Common myeloid progenitor, CD34-positive (primary cell): ENCODE data around the gene SH3TC1.

Experiments used
- CTCF ChIA-PET: fragments of 350-600 bp; sonication (Branson Sonifier 250); formaldehyde crosslinking; loops from one replicate; lab custom pipeline; 2021; ENCODE audit warnings: antibody characterized with exemption; lab: Charles Lee
- POLR2A ChIA-PET: fragments of 350-600 bp; sonication (Branson Sonifier 250); formaldehyde crosslinking; loops from one replicate; lab custom pipeline; 2021; ENCODE audit warnings: antibody characterized with exemption; lab: Charles Lee
- DNase-seq, 3 donors: peaks; one replicate each; pipeline versions ENCODE4 v3.0.0 to v3.0.0-alpha.2; 2013
- H3K27ac ChIP-seq, 2 experiments: 1 replicate in 1 of 2; 2 replicates in 1 of 2; pipeline ENCODE4 v1.7.0; 2013; ENCODE audit warnings: inconsistent platforms in 2 of 2, low read length in 2 of 2, mild to moderate bottlenecking in 2 of 2, low read depth in 1 of 2, moderate library complexity in 1 of 2; ENCODE audit not compliant: severe bottlenecking in 2 of 2, insufficient read depth in 1 of 2, poor library complexity in 1 of 2
- H3K27me3 ChIP-seq, 5 experiments: replicated peaks in 2 of 5; 1 replicate in 3 of 5; 2 replicates in 2 of 5; pipeline versions ENCODE4 v1.6.1 to v1.7.0; 2013; ENCODE audit warnings: low read length in 4 of 5, mild to moderate bottlenecking in 2 of 5, moderate library complexity in 2 of 5, inconsistent platforms in 1 of 5; ENCODE audit not compliant: insufficient read depth in 5 of 5, control insufficient read depth in 4 of 5
- H3K36me3 ChIP-seq, 4 experiments: 1 replicate in 2 of 4; 2 replicates in 2 of 4; pipeline versions ENCODE4 v1.6.1 to v1.7.0; 2013; ENCODE audit warnings: low read length in 3 of 4, control low read depth in 1 of 4, mild to moderate bottlenecking in 1 of 4; ENCODE audit not compliant: control insufficient read depth in 4 of 4, insufficient read depth in 4 of 4
- H3K4me1 ChIP-seq, 4 experiments: 1 replicate in 3 of 4; 2 replicates in 1 of 4; pipeline versions ENCODE4 v1.6.1 to v1.7.1; 2013; ENCODE audit warnings: low read length in 3 of 4, mild to moderate bottlenecking in 3 of 4, control low read depth in 1 of 4, inconsistent platforms in 1 of 4, moderate library complexity in 1 of 4; ENCODE audit not compliant: control insufficient read depth in 4 of 4, insufficient read depth in 4 of 4; ENCODE audit errors: control extremely low read depth in 1 of 4
- H3K4me3 ChIP-seq, 7 experiments: 1 replicate in 4 of 7; 2 replicates in 3 of 7; pipeline versions ENCODE4 v1.5.1 to v1.7.0; 2013; ENCODE audit warnings: mild to moderate bottlenecking in 7 of 7, low read length in 6 of 7, moderate library complexity in 6 of 7, inconsistent platforms in 2 of 7, low read depth in 2 of 7, control low read depth in 1 of 7; ENCODE audit not compliant: insufficient read depth in 4 of 7, control insufficient read depth in 1 of 7; ENCODE audit errors: extremely low read depth in 1 of 7
- H3K9me3 ChIP-seq, 5 experiments: 1 replicate in 4 of 5; 2 replicates in 1 of 5; pipeline versions ENCODE4 v1.6.1 to v1.7.1; 2013; ENCODE audit warnings: low read length in 4 of 5, mild to moderate bottlenecking in 2 of 5, inconsistent platforms in 1 of 5, low read depth in 1 of 5, moderate library complexity in 1 of 5; ENCODE audit not compliant: control insufficient read depth in 4 of 5, insufficient read depth in 2 of 5; ENCODE audit errors: control extremely low read depth in 1 of 5
- WGBS: methylation state at CpG from one replicate; pipeline ENCODE4 v1.1.5; 2013; ENCODE audit not compliant: insufficient coverage; 5-methylcytosine and 5-hydroxymethylcytosine counted together

Gene SH3TC1

GRCh38 chr4:8231551-8232049, 32.5 kb downstream of the SH3TC1 start:
- H3K9me3 ChIP-seq: no peaks in the 10 kb centered on the region
- no peak for DNase-seq
- ChIA-PET CTCF (interaction anchor here (0.8 to 0.9 kb wide), 2 partner anchors 9 to 38 kb away, joined by 3 read pairs; partner anchors contain the start of gene HTRA3), POLR2A (interaction anchor here (1.7 kb wide), 1 partner anchor 46 kb away, joined by 3 read pairs; no protein-coding TSS in a partner anchor)
- peaks cover 3 to 79% (median 41%) of the 10 kb centered on the region in 4 experiments for H3K36me3 ChIP-seq
- H3K27ac ChIP-seq: no peak overlapping the region
- WGBS: 94% methylated on average over 15 of the region's 21 CpGs
- H3K27me3 ChIP-seq: no peaks in the 10 kb centered on the region
- H3K4me3 ChIP-seq: no peak overlapping the region
- H3K4me1 ChIP-seq: peaks cover 0 to 32% (median 31%) of the 10 kb centered on the region in 4 experiments

DNA sequence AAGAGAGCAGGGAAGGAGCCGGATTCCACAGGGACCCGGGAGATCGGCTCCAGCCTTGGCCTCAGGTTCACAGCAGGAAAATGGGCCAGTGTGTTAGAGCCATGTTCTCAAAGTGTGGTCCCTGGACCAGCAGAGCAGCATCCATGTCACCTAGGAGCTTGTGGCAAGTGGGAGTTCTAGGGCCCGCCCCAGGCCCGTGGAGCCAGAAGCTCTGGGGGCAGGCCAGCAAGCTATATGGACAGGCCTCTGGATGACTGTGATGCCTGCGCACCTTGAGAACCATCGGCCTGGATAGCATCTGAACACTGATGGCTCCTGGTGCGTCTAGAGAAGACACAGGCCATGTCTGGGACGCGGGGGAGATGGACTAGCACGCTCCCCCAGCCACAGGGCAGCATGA, 33.7 kb downstream of the SH3TC1 start:
- peaks cover 3 to 79% (median 46%) of the 10 kb centered on the region in 4 experiments for H3K36me3 ChIP-seq
- H3K27me3 ChIP-seq: no peaks in the 10 kb centered on the region
- over 99% methylated on average over 11 of the region's 11 CpGs for WGBS

GRCh38 chr4:8233672-8234484, 34.8 kb downstream of the SH3TC1 start:
- Histone ChIP-seq H3K27ac (no peak overlapping the region), H3K4me1 (peaks cover 0 to 9% (median 9%) of the 10 kb centered on the region in 4 experiments), H3K36me3 (peaks cover 3 to 79% (median 52%) of the 10 kb centered on the region in 4 experiments), H3K27me3 (no peaks in the 10 kb centered on the region), H3K4me3 (no peak overlapping the region), H3K9me3 (no peaks in the 10 kb centered on the region)
- POLR2A ChIA-PET: no interaction called here
- CTCF ChIA-PET: interaction anchor here (3.1 kb wide), 1 partner anchor 57 kb away, joined by 17 read pairs; no protein-coding TSS in a partner anchor
- no peak for DNase-seq
- 100% methylated on average over 4 of the region's 4 CpGs for whole genome bisulfite sequencing

More for the DNA sequence above, 33.7 kb downstream of the SH3TC1 start:
- Histone ChIP-seq H3K4me1 (peaks cover 0 to 20% (median 20%) of the 10 kb centered on the region in 4 experiments), H3K9me3 (no peaks in the 10 kb centered on the region), H3K27ac (no peak overlapping the region), H3K4me3 (no peak overlapping the region)
- ChIA-PET POLR2A (no interaction called here), CTCF (interaction anchor here (1.1 to 1.2 kb wide), 2 partner anchors 34 to 170 kb away, joined by 3 read pairs; partner anchors contain the start of gene SH3TC1)
- no peak for DNase-seq

DNA sequence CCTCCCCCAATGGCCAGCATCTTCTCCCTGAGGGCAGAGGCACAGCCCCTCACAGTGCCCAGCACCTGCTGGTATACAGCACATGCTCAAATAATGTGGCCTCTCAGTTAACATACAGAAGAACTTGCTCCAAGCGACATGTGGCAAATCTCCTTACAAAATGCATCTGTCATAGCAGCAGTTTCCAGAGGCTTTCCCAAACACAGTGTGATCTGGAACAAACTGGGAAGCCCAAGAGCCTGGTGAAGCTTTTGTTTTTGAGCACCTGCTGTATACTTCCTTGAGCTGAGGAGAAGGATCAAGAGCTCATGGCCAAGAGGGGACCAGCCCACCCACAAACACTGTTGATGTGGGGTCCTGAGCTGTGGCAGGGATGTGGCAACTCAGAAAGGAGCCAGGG, 35.6 kb downstream of the SH3TC1 start:
- WGBS: 100% methylated on average over 1 of the region's 1 CpG
- Histone ChIP-seq H3K27ac (no peak overlapping the region), H3K4me3 (no peak overlapping the region), H3K27me3 (no peaks in the 10 kb centered on the region), H3K36me3 (peaks cover 3 to 86% (median 58%) of the 10 kb centered on the region in 4 experiments), H3K9me3 (no peaks in the 10 kb centered on the region), H3K4me1 (peaks cover 0 to 11% (median 1%) of the 10 kb centered on the region in 4 experiments)
- DNase-seq: no peak
- POLR2A ChIA-PET: no interaction called here
- CTCF ChIA-PET: interaction anchor here (0.8 to 3.1 kb wide), 3 partner anchors 21 to 167 kb away, joined by 3 to 17 read pairs (median 3); no protein-coding TSS in a partner anchor

GRCh38 chr4:8235224-8235623, 36.1 kb downstream of the SH3TC1 start:
- no peaks in the 10 kb centered on the region for H3K9me3 ChIP-seq
- DNase-seq: no peak
- ChIA-PET CTCF (interaction anchor here (0.8 to 3.1 kb wide), 4 partner anchors 9 to 167 kb away, joined by 3 to 17 read pairs (median 4); no protein-coding TSS in a partner anchor), POLR2A (no interaction called here)
- H3K27me3 ChIP-seq: no peaks in the 10 kb centered on the region
- peaks cover 0 to 16% (median 3%) of the 10 kb centered on the region in 4 experiments for H3K4me1 ChIP-seq
- peaks cover 3 to 91% (median 60%) of the 10 kb centered on the region in 4 experiments for H3K36me3 ChIP-seq
- WGBS: 97% methylated on average over 11 of the region's 13 CpGs
- H3K4me3 ChIP-seq: no peak overlapping the region
- H3K27ac ChIP-seq: no peak overlapping the region

GRCh38 chr4:8235686-8236085, 36.6 kb downstream of the SH3TC1 start:
- Histone ChIP-seq H3K36me3 (peaks cover 3 to 96% (median 63%) of the 10 kb centered on the region in 4 experiments), H3K4me1 (peaks cover 0 to 21% (median 7%) of the 10 kb centered on the region in 4 experiments), H3K27me3 (no peaks in the 10 kb centered on the region), H3K4me3 (no peak overlapping the region), H3K9me3 (no peaks in the 10 kb centered on the region), H3K27ac (no peak overlapping the region)
- POLR2A ChIA-PET: no interaction called here
- CTCF ChIA-PET: interaction anchor here (0.8 to 3.1 kb wide), 9 partner anchors 7 to 170 kb away, joined by 3 to 17 read pairs (median 4); no protein-coding TSS in a partner anchor
- 96% methylated on average over 12 of the region's 12 CpGs for WGBS
- no peak for DNase-seq
